HG03378 (cell line): ENCODE results near the gene MME.

Experiments used
- ATAC-seq: cut with Tn5 transposase; IDR thresholded peaks from one replicate; pipeline ENCODE4 v1.9.1; 2021; ENCODE audit warnings: mild to moderate bottlenecking, moderate library complexity; ENCODE audit not compliant: unreplicated experiment

The MME gene

DNA sequence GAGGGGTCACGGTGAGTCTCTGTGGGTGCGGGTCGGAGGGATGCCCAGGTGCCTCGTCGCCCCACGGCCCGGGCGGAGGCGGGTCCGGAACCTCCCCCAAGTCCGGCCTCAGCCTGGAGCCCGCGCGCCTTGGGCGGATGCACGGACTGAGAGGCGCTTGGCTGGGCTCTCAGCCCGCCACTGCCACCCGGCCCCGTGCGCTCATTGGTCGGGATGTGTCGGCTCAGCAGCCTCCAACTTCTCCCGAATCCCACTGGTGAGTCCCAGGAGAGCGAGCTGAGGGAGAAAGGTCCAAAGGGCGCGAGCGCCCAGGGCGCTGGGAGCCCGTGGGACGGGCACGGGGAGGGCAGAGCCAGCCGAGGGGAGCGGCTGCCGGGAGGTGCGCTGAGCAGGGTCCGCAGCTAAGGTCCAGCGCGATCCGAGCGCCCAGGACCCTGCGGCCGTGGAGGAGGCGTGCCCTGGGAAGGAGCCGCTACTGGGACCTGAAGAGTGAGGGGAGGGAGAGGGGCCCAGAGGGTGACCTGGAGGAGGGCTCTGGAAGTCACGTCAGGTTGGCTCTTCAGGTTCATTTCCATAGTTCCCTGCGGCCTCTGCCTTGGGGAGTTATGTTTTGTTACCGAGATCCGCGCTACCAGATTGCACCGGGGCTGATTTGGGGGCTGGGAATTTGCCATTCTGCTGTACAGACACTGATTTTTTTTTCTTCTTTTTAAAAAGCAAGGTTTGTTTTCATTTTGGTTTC, at the start of gene MME:
Gene MME (plus strand): TSS at position 574 of the 742 bp plus-strand sequence. CDS start 3,849 bp downstream, outside the sequence.
- no peak for ATAC-seq

DNA sequence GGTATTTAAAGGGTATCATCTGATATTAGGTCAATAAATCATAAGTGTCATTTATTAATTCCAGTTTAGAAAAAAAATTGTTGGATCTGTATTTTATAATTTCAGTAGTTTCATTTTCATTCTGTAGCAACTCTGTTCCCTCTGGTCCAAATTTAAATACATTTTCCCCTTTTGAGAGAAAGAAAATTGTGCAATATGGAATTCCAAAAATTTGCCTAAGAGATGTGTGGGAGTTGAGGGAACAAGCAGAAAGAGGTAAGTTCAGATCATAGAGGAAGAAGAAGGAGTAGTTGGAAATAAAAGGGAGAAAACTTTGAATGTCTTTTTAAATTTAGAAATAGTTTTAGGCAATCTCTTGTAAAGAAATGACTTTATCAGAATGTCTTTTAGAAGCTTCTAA, 48.9 kb upstream of the MME start:
- no peak for ATAC-seq

DNA sequence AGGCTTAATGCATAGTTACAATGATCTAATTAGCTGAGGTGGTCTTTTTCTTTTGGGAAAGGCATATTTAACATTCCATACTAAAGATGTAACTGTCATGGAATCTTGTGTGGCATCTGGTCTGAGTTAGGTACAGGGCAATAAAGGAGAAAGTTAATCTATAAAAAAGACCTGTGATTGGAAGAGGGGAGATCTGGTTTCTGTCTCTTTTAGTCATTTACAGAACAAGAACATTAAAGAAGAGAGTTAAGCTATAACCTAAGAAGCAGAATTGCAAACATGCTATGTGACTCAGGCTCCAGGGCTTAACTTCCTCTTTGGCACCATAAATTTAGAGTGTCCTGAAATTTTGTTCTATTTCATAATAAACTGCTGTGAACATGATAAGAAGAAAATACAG, 47.2 kb upstream of the MME start:
- ATAC-seq, result no peak

DNA sequence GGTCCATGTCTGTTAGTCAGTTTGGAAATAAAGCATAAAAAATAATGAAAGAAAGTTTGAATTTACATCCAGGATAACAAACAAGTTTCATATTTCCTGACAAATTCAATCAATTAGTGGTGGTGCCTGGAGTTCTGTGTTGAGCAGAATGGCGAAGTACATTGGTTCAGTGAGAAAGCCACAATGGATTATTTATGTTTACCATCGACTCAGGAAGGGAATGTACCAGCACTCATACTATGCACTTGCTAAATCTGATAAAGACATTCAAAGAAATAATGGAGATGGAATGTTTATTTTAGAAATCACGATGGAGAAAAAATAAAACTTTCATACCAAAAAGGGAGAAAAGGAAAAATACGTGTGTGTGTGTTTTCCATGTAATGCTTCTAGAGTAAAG, 45.3 kb upstream of the MME start:
- ATAC-seq, result no peak

DNA sequence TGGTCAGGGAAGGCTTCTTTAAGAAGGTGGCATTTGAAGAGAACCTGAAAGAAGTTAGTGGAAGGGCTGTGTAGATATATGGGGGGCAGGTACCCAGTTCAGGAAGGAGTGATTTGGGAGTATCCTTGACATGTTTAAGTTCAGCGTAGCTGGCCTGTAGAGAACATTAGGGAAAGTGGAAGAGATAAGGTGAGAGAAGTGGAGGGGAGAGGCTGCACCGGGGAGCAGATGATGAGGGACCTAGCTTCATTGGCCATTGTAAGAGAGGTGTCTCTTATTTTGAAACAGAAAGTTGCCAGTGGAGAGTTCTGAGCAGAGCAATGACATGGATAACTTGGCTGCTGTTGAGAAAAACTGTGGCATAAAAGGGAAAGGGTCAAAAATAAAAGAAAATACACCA, 44.6 kb upstream of the MME start:
- ATAC-seq, result no peak

DNA sequence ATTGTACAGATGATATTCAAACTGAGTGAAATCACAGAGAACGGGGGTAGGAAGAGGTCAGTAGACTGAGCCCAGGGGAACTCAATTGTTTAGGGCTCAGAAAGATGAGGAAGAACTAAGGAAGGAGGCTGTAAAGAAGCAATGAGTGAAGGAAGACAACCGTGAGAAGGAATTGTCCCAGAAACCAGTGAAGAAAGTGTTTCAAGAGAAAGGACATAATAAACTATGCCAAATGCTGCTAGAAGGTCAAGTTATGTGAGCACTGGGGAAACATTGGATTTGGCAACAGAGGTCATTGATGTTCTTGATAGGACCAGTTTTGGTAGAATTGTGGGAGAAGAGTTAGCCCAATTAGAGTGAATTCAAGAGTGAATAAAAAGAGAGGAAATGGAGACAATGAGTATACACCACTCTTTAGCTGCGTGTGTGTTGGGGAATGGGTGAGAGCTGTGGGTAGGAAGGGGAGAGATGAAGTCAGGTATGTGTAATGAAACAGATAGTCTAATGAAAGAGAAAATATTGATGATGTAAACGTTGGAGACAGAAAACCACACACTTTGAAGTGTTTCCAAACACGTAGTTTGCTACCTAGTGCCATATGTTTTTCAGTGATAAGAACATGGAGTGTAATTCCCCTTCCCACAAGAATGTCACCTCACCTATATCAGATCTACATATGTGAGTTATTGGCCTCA, 42.5 kb upstream of the MME start:
- no peak for ATAC-seq

DNA sequence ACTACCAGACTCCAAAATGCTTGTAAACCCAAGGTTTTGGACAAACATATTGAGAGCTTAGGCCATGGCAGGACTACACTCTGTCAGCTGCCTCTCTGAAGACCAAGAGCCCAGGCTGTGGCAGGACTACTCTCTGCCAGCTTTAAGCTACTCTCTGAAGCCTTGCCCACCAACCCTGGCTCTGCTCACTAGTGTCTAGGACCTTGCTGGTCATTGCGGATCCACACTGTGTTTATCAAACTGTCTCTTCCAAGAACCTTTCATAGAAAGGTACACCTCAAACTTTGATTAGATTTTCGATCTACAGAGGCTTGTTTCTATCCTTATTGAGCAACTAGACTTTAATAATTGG, 41.9 kb upstream of the MME start:
- ATAC-seq, result no peak

DNA sequence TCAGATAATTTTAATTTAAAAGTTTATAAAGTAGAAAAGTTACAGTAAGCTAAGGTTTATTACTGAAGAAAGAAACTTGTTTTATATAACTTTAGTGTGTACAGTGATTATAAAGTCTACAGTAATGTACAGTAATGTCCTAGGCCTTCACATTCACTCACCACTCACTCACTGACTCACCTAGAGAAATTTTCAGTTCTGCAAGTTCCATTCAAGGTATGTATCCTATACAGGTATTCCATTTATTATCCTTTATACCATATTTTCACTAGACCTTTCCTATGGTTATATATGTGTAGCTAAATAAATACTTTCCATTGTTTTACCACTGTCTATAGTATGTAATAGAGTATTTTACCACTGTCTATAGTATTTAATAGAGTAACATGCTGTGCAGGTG, 33.2 kb upstream of the MME start:
- no peak for ATAC-seq

DNA sequence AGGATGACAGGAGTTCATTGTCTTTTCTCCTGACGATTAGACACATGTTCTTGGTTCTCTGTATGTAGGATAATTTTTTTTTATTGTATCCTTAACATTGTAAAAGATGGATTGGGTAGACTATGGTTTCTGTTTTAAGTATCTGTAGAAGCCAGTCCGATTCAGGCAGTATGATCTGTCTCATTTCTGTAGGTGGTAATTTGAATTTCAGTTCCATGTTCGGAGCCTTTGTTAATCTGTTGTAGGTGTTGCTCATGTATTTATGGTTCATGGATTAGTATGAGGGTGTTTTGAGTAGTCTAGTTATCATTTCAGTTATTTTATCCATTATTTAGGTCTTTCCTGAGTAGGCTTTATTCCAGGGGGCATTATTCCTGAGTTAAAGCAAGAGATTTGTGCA, 32.4 kb upstream of the MME start:
- ATAC-seq, result no peak

DNA sequence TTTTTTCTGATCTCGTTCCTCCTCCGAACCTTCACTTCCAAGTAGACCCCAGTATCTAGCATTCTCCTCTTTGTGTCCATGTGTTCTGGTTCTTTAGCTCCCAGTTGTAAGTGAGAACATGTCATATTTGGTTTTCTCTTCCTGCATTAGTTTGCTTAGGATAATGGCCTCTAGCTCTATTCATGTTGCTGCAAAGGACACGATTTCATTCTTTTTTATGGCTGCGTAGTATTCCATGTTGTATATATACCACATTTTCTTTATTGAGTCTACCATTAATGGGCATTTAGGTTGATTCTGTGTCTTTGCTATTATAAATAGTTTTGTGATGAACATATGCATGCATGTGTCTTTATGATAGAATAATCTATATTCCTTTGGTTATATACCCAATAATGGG, 30.2 kb upstream of the MME start:
- no peak for ATAC-seq

DNA sequence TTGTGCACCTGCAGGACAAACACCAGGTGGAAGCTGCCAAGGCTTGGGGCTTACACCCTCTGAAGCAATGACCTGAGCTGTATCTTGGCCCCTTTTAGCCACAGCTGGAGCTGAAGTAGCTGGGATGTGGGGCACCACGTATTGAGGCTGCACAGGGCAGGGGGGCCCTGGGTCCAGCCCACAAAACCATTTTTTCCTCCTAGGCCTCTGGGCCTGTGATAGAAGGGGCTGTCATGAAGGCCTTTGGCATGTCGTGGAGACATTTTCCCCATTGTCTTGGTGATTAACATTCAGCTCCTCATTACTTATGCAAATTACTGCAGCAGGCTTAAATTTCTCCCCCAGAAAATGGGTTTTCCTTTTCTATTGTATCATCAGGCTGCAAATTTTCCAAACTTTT, 27.6 kb upstream of the MME start:
- no peak for ATAC-seq

DNA sequence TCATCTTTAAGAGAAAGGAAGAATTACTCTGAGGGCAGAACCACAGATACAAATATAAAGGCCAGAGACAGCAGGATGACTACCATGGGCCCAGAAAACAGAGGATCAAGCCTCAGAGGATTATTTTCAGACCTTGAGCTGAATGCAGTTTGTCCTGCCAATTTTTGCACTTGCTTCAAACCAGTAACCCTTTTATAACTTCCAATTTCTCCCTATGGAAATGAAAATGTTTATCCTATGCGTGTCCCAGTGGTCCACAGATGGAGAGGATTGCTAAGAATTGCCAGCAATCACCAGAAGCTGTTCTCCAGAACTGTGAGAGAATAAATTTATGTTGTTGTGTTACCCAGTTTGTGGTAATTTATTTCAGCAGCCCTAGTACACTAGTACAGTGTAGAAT, 26.4 kb upstream of the MME start:
- ATAC-seq, result no peak

DNA sequence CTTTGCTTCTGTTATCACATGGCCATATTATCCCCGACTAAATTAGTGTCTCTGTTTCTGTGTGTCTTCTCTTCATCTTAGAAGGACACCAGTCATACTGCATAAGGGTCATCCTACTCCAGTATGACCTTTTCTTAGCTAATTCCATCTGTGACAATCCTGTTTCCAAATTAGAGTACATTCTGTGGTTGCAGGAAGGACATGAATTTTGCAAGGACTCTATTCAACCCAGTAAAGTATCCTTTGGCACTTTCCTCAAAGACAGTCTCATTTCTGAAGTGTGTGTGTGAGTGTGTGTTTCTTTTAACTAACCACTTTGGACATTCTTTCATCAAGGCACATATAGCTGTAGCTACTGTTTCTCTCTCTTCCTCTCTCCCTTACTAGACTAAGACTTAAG, 15.2 kb upstream of the MME start:
- ATAC-seq, result no peak

DNA sequence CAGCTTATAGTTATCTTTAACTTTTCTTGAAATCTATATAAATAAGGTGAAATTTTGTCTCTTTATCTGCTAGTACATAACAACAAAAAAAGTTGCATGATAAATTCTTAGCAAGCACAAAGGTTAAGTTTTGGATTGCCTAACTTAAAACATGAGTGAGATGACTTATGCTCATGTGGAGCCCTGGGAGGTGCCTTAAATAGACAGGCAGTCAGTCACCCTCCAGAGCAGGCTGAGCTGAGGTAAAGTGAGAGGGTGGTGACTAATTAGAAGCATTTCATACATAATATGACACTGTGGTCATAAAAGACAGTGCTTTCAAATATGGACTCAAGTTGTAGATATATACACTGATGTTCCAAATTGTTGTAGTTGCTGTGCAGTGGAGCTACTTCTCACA, 14.6 kb upstream of the MME start:
- no peak for ATAC-seq

DNA sequence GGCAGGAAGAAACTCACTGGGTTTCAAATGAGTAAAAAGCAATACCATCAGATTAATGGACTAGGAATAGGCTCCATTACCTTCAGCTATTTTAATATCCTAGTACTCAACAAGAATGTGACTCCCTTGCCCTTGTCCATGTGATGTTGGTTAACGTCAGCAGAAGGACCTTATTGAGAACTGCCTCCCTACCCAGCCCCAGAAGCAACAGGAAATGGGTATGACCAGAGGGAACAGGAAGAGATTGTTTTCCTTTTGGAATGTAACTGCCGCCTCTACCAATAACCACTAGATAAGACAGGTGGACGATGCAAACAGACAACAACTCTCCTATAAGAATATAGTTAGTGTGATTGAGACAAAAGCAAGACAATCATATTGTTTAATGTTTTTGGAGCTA, 10.4 kb upstream of the MME start:
- ATAC-seq, result no peak

DNA sequence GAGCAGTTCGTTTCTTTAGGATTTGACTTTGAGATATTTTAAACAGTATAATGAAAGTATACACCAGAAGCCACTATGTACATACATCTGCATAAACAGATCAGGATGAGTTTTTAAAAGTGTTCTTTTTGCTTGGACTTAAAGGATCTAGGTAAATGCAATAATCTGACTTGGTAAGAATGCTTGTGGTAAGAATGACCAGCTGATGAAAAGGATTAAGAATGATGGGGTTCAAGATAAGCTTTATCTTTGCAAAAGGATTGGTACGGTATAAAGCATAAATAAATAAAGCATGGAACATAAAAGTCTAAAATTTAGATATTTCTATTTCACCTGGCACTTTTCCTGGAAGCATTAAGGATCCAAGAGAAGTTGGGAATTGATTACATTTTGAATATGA, 9.8 kb upstream of the MME start:
- no peak for ATAC-seq

DNA sequence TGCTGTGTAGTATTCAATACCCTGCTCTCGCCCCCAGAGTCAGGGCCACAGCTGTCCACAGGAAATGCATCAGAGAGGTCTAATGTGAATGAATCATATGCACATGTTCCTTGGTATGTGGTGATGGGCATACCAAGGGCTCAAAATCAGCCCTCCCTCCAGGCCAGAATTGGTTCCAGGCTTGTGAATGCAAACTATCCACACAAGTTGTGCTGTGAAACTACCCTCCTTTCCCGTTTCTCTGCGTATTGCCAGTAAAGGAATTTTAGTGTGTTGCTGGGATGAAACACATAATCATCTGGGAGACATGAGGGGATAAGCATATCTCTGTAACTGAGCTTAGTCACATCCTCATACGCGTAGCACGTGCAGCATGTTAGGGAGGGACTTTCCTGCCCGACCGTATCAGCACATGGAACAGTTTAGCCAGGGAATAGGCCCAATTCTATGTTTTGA, 9.2 kb upstream of the MME start:
- no peak for ATAC-seq

DNA sequence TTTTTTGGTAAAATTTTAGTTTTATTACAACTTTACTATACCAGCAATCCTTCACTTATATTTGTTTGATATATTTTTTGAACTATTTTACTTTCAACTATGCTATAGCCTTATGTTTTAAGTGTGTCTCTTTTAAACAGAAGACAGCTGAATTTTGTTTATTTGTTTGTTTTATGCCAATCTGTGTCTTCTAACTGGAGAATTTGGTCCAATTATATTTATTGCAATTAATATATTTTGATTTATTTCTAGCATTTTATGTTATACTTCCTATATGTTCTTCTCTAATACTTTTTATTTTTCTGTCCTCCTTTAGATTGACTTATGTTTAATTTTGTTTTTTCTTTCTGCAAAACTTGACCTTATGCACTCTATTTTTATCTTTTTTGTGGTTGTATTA, 4.9 kb upstream of the MME start:
- ATAC-seq, result no peak

DNA sequence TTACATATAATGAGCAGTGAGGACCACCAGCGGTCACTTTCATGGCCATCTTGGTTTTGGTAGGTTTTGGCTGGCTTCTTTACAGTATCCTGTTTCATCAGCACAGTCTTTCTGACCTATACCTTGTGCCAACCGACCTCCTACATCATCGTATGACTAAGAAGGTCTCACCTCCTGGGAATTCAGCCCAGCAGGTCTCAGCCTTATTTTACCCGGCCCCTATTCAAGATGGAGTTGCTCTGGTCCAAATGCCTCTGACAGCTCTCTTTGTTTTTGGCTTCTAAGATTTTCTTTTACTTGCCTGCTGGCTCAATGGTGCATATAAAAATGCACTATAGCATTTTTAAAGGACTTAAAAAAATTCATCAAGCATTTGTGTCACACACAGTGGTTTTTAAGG, 3.2 kb upstream of the MME start:
- no peak for ATAC-seq

DNA sequence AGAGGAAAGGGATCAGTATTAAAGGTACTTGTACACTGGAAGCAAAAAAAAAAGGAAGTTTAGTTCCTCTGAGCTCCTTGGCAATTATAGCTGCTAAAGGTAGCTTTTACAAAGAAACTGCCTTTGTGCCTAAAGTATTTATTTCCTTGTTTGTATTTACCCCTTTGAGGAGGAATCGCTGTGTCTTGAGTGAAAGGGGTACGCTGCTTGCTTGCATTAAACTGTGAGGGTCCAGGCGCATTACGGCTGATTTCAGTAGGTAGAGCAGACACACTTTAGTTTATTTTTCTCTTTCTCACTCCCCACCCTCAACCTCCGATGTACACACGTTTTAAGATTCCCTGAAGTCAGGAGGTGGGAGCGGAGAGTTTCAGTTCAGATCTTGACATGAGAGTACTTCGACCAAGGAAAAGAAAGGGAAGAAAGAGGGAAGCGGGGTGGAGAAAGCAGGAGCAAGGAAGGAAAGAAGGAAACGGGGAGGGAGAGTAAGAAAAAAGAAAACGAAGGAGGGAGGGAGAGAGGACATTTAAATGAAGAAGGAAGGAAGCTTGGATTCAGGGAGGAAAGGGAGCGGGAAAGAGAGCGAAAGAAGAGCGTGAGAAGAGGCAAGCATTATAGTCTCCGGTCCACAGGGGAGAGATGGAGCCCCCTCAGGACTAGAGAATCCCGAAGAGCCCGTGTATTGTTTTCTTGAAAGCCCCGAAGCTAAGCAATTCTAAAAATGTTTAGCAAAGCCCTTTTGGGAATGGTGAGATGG, 1.2 kb upstream of the MME start:
- ATAC-seq, result no peak

DNA sequence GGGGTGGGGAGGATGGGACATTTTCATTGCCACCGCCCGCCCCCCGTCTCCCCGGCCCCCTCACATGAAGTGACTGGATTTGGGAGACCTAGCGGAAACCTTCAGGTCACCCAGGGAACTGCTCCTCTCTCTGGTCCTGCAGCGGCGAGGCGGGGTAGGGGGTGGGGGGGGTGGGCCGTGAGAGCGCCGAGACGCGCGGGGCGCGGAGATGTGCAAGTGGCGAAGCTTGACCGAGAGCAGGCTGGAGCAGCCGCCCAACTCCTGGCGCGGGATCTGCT, 712 bp upstream of the MME start:
- no peak for ATAC-seq

DNA sequence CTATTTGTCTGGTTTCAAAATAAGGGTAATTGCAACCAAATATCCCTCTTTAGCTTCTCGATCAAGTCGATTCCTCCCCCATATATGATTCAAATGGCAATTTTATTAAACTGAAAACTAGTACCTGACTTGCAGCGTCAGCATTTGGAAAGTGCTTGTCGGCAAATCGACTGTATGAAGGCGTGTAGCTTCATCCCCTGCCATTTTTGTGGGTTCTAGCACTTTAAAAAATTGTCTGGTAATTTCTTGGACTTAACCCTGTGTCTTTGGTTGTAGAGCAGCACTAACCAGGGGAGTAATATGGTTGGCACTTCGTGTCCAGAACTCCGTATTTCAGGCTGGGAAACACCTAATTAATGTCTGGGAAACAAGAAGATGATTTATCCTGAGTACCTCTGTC, 573 bp downstream of the MME start:
- ATAC-seq, result no peak
